Activated CD8-positive, alpha-beta memory T cell treated with anti-CD3 and anti-CD28 coated beads for 4 hours (primary cell): ENCODE measurements around the gene YIPF3.

Experiments used
- DNase-seq, 2 donors: peaks; one replicate each; pipeline ENCODE4 v3.0.0-alpha.2; 2020; ENCODE audit warnings: low read depth in 2 of 2

The YIPF3 gene

DNA sequence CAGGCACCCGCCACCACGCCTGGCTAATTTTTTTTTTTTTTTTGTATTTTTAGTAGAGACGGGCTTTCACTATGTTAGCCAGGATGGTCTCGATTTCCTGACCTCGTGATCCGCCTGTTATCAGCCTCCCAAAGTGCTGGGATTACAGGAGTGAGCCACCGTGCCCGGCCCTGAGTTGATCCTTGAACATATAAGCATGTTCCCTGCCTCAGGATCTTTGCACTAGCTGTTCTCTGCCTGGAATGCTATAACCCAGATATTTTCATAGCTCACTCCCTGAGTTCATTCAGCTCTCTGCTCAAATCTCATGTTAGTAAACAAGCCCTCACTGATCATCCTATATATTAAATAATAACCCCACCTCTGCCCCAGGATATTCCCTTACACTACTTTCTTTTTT lies 52.4 kb downstream of the YIPF3 start:
- no peak for DNase-seq

DNA sequence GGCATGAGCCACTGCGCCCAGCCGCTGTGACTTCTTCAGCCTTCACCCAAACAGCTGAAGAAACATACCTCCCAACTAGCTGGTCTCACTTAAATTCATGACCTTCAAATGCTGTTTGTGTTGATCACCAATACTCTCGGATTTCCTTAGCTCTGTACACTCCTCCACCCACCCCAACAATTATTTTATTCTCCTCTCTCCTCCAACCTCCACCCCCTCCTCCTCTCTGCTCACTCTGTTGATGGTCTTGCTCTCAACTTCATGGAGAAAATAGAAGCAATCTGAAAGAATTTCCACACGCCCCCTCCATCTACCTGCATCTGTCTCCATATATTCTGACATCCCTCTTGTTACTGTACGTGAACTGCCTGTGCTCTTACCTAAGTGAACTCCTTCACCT lies 54.8 kb downstream of the YIPF3 start:
- no peak for DNase-seq
